ENCODE data around the gene ABHD1. TPM values are rescaled to one million over a fixed set of nuclear protein-coding genes. Genes with fewer than 3 reads are reported as not detected.
"Not testable (repeated sequence)": the region's sequence is repeated elsewhere in the genome, so short reads cannot be mapped to it uniquely, and the experiment has no call there.

Gene ABHD1
- 0.55 TPM in 1 of 2 replicates, not detected in the other for total RNA-seq (2014; rRNA removed; shearing (Covaris generic))

GRCh38 chr2:27123302-27124150 is at the start of gene ABHD1:
Gene ABHD1 (plus strand): TSS chr2:27123815. CDS start chr2:27123949, 134 bp downstream.
- DNase-seq = peak; percentile 94
- Histone ChIP-seq H3K36me3 (replicated peaks; ENCODE audit: control insufficient read depth, insufficient read depth, low read length) (no peaks in the 10 kb centered on the region), H3K27me3 (ENCODE audit: control insufficient read depth, insufficient read depth, low read length) (peaks cover 52% of the 10 kb centered on the region), H3K4me3 (ENCODE audit: insufficient read depth, low read depth, low read length) (peak within 1 kb of the TSS; percentile 58)

GRCh38 chr2:27074738-27075565 is 48.7 kb upstream of the ABHD1 start:
- Histone ChIP-seq H3K27me3 (ENCODE audit: control insufficient read depth, insufficient read depth, low read length) (no peaks in the 10 kb centered on the region), H3K4me3 (ENCODE audit: insufficient read depth, low read depth, low read length) (no peak overlapping the region), H3K36me3 (replicated peaks; ENCODE audit: control insufficient read depth, insufficient read depth, low read length) (peaks cover 2% of the 10 kb centered on the region)
- no peak for DNase-seq

- H3K27me3 ChIP-seq (ENCODE audit: control insufficient read depth, insufficient read depth, low read length); H3K36me3 ChIP-seq (replicated peaks; ENCODE audit: control insufficient read depth, insufficient read depth, low read length); DNase-seq: not testable (repeated sequence)
These were observed 48.1 kb upstream of the ABHD1 start for GRCh38 chr2:27075566-27075871.

GRCh38 chr2:27076323-27076722 is 47.3 kb upstream of the ABHD1 start:
- no peaks in the 10 kb centered on the region for H3K36me3 ChIP-seq (replicated peaks; ENCODE audit: control insufficient read depth, insufficient read depth, low read length)
- no peak for DNase-seq
- H3K4me3 ChIP-seq (ENCODE audit: insufficient read depth, low read depth, low read length) = no peak overlapping the region
- no peaks in the 10 kb centered on the region for H3K27me3 ChIP-seq (ENCODE audit: control insufficient read depth, insufficient read depth, low read length)

More at GRCh38 chr2:27075566-27075871, 48.1 kb upstream of the ABHD1 start:
- not testable (repeated sequence) for H3K4me3 ChIP-seq (ENCODE audit: insufficient read depth, low read depth, low read length)

DNA sequence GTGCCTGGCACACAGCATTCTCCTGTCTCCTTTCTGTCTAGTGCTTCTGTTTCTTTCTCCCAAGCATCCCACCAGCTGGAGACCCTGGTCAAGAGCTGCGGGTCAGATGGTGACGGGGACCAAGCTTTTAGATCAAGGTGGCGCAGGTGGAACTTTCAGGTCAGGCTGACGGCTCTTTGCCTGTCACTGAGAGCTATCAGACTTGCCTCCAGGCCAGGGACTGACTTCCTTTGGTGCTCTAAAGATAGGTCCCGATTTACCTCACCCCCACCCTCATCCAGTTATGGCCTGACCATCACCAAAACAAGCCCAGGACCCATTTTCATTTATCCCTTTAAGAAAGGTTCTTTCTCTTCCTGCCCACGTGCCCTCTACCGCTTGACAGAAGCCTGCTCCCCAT is 46.4 kb upstream of the ABHD1 start:
- no peaks in the 10 kb centered on the region for H3K36me3 ChIP-seq (replicated peaks; ENCODE audit: control insufficient read depth, insufficient read depth, low read length)
- no peak overlapping the region for H3K4me3 ChIP-seq (ENCODE audit: insufficient read depth, low read depth, low read length)
- DNase-seq = no peak
- no peaks in the 10 kb centered on the region for H3K27me3 ChIP-seq (ENCODE audit: control insufficient read depth, insufficient read depth, low read length)

DNA sequence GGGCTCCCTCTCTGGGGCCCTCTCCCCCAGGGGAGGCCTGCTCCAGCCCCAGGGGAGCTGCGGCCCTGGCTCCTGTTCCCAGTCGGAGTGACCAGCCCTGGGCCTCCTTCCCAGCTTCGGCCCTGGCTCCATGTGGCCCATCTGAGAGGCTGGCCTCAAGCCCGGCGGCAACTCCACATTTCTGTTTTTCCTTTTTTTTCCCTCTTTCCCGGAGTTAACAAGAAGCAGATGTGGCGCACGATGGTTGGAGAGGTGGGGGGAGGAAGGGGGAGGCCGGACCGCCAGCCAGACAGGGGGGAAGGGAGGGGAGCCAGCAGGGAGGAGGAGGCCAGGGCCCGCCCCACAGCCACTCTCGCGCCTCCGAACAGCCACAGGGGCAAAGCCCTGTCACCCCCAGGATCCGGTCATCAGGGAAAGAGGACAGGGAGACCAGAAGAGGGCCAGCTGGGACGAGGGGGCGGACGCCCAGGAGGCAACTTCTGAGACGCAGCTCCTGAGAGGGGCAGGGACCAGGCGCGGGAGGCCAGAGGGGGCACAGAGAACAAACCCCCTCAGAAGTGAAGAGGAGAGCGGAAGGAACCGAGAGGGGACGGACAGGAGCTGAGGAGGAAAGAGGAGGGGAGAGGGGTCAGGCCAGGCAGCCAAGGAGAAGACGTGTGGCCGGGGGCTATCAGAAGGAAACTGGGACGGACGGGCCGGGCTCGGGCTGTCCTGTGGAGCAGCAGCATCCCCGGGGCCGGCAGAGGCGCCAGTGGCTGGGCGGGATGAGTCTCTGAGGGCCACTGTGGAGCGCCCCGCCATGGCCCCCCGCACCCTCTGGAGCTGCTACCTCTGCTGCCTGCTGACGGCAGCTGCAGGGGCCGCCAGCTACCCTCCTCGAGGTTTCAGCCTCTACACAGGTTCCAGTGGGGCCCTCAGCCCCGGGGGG is 45.1 kb upstream of the ABHD1 start, which contains the start of gene EMILIN1:
Gene EMILIN1 (plus strand): TSS at position 349 of the 928 bp plus-strand sequence. CDS start 451 bp downstream, at position 800.
- DNase-seq = peak; percentile 76
- H3K36me3 ChIP-seq (replicated peaks; ENCODE audit: control insufficient read depth, insufficient read depth, low read length) = no peaks in the 10 kb centered on the region
- peak within 1 kb of the TSS; percentile 5; the same call in 1 of the 2 replicates for H3K4me3 ChIP-seq (ENCODE audit: insufficient read depth, low read depth, low read length)
- H3K27me3 ChIP-seq (ENCODE audit: control insufficient read depth, insufficient read depth, low read length) = no peaks in the 10 kb centered on the region

DNA sequence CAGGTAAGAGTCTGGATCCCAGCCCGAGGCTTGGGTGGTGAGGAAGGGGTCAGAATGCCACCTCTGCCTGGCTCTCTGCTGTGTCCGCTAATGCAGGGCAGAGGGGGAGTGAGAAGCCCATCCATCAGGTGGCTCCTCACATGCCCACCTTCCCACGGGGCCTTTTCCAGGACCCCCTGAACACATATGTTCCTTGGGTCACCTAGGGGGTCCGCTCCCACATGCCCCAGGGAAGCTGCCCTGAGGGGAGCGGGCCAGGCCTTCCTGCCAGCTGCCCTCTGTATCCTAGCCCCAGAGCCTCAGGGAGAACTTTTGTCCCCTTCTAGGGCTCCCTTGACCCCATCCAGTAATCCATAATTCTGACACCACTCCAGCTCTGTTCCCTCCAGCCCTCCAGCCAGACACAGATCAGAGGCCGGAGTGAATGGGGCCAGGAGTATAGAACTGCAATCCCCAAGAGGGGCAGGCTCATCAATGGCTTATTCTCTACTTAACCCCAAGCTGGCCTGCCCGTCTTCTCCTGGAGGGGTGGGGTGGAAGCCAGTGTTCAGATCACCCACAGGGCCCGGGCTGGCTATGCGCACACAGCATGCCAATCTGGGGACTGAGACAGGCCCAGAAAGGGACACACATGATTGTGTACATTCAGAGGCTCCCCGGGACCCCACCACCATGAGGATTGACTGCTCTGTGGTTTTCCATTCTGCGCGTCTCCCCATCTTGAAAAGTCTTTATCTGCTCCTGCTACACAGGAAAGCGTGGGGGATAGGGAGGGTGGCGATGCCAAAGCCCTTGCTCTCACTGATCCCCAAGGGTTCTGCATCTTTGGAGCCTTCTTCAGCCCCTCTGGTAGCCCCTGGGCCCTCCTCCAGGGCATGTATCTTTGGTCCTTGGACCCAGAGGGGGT is 44.1 kb upstream of the ABHD1 start:
- Histone ChIP-seq H3K27me3 (ENCODE audit: control insufficient read depth, insufficient read depth, low read length) (no peaks in the 10 kb centered on the region), H3K36me3 (replicated peaks; ENCODE audit: control insufficient read depth, insufficient read depth, low read length) (no peaks in the 10 kb centered on the region; the same call in 1 of the 2 replicates), H3K4me3 (ENCODE audit: insufficient read depth, low read depth, low read length) (no peak overlapping the region)
- no peak for DNase-seq

GRCh38 chr2:27080140-27080469 is 43.5 kb upstream of the ABHD1 start:
- Histone ChIP-seq H3K36me3 (replicated peaks; ENCODE audit: control insufficient read depth, insufficient read depth, low read length) (no peaks in the 10 kb centered on the region; the same call in 1 of the 2 replicates), H3K4me3 (ENCODE audit: insufficient read depth, low read depth, low read length) (no peak overlapping the region), H3K27me3 (ENCODE audit: control insufficient read depth, insufficient read depth, low read length) (peaks cover under 1% of the 10 kb centered on the region)
- DNase-seq = no peak

DNA sequence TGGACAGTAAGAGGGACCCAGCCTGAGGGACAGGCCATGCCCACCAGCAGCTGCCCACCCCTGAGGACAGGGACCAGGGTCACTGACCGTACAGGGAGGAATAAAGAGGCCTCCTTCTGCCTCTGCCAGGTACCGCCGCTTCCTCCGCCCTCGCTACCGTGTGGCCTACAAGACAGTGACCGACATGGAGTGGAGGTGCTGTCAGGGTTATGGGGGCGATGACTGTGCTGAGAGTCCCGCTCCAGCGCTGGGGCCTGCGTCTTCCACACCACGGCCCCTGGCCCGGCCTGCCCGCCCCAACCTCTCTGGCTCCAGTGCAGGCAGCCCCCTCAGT is 43.0 kb upstream of the ABHD1 start:
- no peak for DNase-seq
- peaks cover 5% of the 10 kb centered on the region for H3K27me3 ChIP-seq (ENCODE audit: control insufficient read depth, insufficient read depth, low read length)
- H3K36me3 ChIP-seq (replicated peaks; ENCODE audit: control insufficient read depth, insufficient read depth, low read length) = no peaks in the 10 kb centered on the region; the same call in 1 of the 2 replicates
- no peak overlapping the region for H3K4me3 ChIP-seq (ENCODE audit: insufficient read depth, low read depth, low read length)

DNA sequence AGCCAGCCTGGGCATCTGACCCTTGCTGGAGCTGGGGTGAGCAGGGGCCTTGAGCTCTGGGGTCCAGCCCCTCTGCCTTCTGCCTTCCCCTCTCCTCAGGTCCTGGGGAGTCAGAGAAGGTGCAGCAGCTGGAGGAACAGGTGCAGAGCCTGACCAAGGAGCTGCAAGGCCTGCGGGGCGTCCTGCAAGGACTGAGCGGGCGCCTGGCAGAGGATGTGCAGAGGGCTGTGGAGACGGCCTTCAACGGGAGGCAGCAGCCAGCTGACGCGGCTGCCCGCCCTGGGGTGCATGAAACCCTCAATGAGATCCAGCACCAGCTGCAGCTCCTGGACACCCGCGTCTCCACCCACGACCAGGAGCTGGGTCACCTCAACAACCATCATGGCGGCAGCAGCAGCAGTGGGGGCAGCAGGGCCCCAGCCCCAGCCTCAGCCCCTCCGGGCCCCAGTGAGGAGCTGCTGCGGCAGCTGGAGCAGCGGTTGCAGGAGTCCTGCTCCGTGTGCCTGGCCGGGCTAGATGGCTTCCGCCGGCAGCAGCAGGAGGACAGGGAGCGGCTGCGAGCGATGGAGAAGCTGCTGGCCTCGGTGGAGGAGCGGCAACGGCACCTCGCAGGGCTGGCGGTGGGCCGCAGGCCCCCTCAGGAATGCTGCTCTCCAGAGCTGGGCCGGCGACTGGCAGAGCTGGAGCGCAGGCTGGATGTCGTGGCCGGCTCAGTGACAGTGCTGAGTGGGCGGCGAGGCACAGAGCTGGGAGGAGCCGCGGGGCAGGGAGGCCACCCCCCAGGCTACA is 41.4 kb upstream of the ABHD1 start:
- no peak overlapping the region for H3K4me3 ChIP-seq (ENCODE audit: insufficient read depth, low read depth, low read length)
- DNase-seq = no peak
- peaks cover 16% of the 10 kb centered on the region for H3K27me3 ChIP-seq (ENCODE audit: control insufficient read depth, insufficient read depth, low read length)
- no peaks in the 10 kb centered on the region; the same call in 1 of the 2 replicates for H3K36me3 ChIP-seq (replicated peaks; ENCODE audit: control insufficient read depth, insufficient read depth, low read length)

DNA sequence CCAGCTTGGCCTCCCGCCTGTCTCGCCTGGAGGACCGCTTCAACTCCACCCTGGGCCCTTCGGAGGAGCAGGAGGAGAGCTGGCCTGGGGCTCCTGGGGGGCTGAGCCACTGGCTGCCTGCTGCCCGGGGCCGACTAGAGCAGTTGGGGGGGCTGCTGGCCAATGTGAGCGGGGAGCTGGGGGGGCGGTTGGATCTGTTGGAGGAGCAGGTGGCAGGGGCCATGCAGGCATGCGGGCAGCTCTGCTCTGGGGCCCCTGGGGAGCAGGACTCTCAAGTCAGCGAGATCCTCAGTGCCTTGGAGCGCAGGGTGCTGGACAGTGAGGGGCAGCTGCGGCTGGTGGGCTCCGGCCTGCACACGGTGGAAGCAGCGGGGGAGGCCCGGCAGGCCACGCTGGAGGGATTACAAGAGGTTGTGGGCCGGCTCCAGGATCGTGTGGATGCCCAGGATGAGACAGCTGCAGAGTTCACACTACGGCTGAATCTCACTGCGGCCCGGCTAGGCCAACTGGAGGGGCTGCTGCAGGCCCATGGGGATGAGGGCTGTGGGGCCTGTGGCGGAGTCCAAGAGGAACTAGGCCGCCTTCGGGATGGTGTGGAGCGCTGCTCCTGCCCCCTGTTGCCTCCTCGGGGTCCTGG is 40.7 kb upstream of the ABHD1 start:
- no peak for DNase-seq
- Histone ChIP-seq H3K4me3 (ENCODE audit: insufficient read depth, low read depth, low read length) (no peak overlapping the region), H3K36me3 (replicated peaks; ENCODE audit: control insufficient read depth, insufficient read depth, low read length) (no peaks in the 10 kb centered on the region; the same call in 1 of the 2 replicates), H3K27me3 (ENCODE audit: control insufficient read depth, insufficient read depth, low read length) (peaks cover 20% of the 10 kb centered on the region)

GRCh38 chr2:27083410-27084296 is 40.0 kb upstream of the ABHD1 start:
- DNase-seq = peak; percentile 68
- Histone ChIP-seq H3K36me3 (replicated peaks; ENCODE audit: control insufficient read depth, insufficient read depth, low read length) (no peaks in the 10 kb centered on the region; the same call in 1 of the 2 replicates), H3K27me3 (ENCODE audit: control insufficient read depth, insufficient read depth, low read length) (peaks cover 20% of the 10 kb centered on the region), H3K4me3 (ENCODE audit: insufficient read depth, low read depth, low read length) (no peak overlapping the region)

All from H7 (cell line).